Naive B cell (primary cell): ENCODE measurements around the gene ANAPC13. TPM values are rescaled to one million over a fixed set of nuclear protein-coding genes. Genes with fewer than 3 reads are reported as not detected.
A peak's percentile ranks its signal among the peaks of the same experiment; 100 is the strongest.

ENCODE experiments used
- ATAC-seq, 2 donors: fragments of 150-1000 bp; cut with Tn5 transposase; 2 replicates each; pipeline ENCODE4 v1.10.0; 2021; ENCODE audit warnings: low read depth in 2 of 2, mild to moderate bottlenecking in 2 of 2, moderate library complexity in 2 of 2
- DNase-seq: peaks from one replicate; pipeline ENCODE4 v3.0.0; 2022
- H3K27ac Mint-ChIP-seq, 6 donors: one replicate each; pipeline ENCODE4 v1.8.0; 2020 to 2022; ENCODE audit warnings: mild to moderate bottlenecking in 6 of 6, mixed read lengths in 6 of 6, moderate library complexity in 5 of 6, inconsistent platforms in 2 of 6
- H3K27me3 Mint-ChIP-seq, 3 donors: one replicate each; pipeline ENCODE4 v1.8.0; 2021 to 2022; ENCODE audit warnings: mixed read lengths in 3 of 3, mild to moderate bottlenecking in 1 of 3
- H3K36me3 Mint-ChIP-seq, 2 donors: one replicate each; pipeline ENCODE4 v1.8.0; 2020 to 2022; ENCODE audit warnings: mixed read lengths in 2 of 2, inconsistent platforms in 1 of 2, mild to moderate bottlenecking in 1 of 2
- H3K4me1 Mint-ChIP-seq, 3 donors: one replicate each; pipeline ENCODE4 v1.8.0; 2020 to 2022; ENCODE audit warnings: mixed read lengths in 3 of 3, inconsistent platforms in 1 of 3, mild to moderate bottlenecking in 1 of 3, moderate library complexity in 1 of 3
- H3K4me3 Mint-ChIP-seq, 8 donors: one replicate each; pipeline ENCODE4 v1.8.0; 2020 to 2022; ENCODE audit warnings: mild to moderate bottlenecking in 8 of 8, mixed read lengths in 8 of 8, moderate library complexity in 8 of 8, inconsistent platforms in 2 of 8
- H3K9me3 Mint-ChIP-seq, 7 donors: one replicate each; pipeline ENCODE4 v1.8.0; 2020 to 2022; ENCODE audit warnings: mixed read lengths in 7 of 7, mild to moderate bottlenecking in 5 of 7, inconsistent platforms in 2 of 7, moderate library complexity in 1 of 7
- polyA plus RNA-seq, 6 donors: library from polyadenylated mRNA; unstranded; fragments of 300-500 nt; fragmentation: Illumina TruSeq; gene quantifications; one replicate each; pipeline ENCODE4 v1.2.3, GENCODE V29; 2021; ENCODE audit warnings: low read depth in 6 of 6

The ANAPC13 gene, protein sequence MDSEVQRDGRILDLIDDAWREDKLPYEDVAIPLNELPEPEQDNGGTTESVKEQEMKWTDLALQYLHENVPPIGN
- polyA plus RNA-seq: 100 to 1,000 TPM in 1 of 6 donors, 10 to 100 TPM in 5; 60.4 to 112 (median 79.1) TPM

- no peaks in the 10 kb centered on the region for H3K27me3 Mint-ChIP-seq
- peak within 1 kb of the TSS; percentile 96 to 100 (median 100) for H3K4me3 Mint-ChIP-seq
- peak; percentile 83 to 84 for ATAC-seq
- H3K4me1 Mint-ChIP-seq: peaks cover 30 to 57% (median 52%) of the 10 kb centered on the region in 3 donors
- H3K36me3 Mint-ChIP-seq: peaks cover 0 to 23% of the 10 kb centered on the region in 2 donors
- DNase-seq: peak; percentile 95
- peak within 1 kb of the TSS; percentile 97 to 100 (median 99) for H3K27ac Mint-ChIP-seq
- peaks cover 0 to 3% (median 0%) of the 10 kb centered on the region in 7 donors for H3K9me3 Mint-ChIP-seq
Observed at GRCh38 chr3:134485718-134486576, at the start of gene ANAPC13, which contains the start of gene CEP63. Gene ANAPC13, minus strand, starts transcription at chr3:134485985. Its CDS starts 3,081 bp downstream, at chr3:134482904. Gene CEP63, plus strand, starts transcription at chr3:134486057. Its CDS starts 9,264 bp downstream, at chr3:134495321.

DNA sequence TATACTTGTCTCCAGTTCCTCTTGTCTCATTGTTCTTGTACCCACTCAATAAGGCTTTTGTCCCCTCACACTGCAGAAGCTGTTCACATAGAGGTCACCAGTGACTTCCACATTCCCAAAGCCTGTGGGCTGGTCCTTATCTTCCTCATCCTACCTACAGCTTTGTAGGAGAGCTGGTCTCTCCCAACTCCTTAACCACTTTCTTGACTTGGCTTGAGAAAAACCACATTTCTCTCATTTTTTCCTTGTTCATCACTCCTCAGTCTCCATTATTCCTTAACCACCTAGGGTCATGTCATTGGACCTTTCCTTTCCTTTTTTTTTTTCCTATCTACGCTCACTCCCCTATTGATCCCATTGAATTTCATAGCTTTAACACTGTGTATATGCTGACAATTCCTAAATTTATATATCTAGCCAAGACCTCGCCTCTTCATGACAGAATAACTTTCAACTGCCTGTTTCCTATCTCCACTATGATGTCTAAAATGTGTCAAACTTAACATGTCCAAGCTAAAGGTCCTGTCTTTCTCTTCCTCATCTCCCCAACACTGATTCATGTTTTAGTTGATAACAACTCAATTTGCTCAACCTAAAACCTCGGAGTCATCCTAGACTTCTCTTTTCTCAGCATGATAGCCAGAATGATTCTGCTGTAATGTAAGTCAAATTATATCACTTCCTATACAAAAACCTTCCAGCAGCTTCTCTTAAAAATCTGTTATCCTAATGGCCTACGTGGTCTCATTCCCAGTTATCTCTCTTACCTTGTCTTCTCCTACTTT, 49.6 kb upstream of the ANAPC13 start:
- no peaks in the 10 kb centered on the region for H3K9me3 Mint-ChIP-seq
- peaks cover 15 to 21% of the 10 kb centered on the region in 2 donors for H3K36me3 Mint-ChIP-seq
- DNase-seq (no peak), ATAC-seq (no peak)
- no peaks in the 10 kb centered on the region for H3K27me3 Mint-ChIP-seq
- H3K27ac Mint-ChIP-seq: no peak overlapping the region
- H3K4me1 Mint-ChIP-seq: peaks cover 0 to 2% (median 0%) of the 10 kb centered on the region in 3 donors
- no peak overlapping the region for H3K4me3 Mint-ChIP-seq

DNA sequence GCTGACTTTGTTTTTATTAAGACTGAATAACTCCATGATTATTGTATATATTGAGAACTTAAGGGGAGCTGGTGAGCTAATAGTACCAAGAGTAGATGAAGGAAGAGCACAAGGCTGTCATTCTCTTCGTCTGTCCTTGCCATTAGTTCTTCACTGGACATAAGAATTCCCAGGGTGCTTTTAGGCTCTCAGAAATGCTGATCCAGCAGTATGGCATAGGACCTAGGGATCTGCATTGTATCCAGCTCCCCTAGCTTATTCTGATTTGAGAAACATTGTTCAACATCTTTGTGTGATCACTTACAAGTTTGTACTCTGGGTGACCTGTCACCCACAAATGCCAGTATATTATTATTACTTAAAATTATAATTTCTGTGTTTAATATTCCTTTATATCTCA, 47.7 kb upstream of the ANAPC13 start:
- DNase-seq: no peak
- Mint-ChIP-seq H3K36me3 (peaks cover 14 to 15% of the 10 kb centered on the region in 2 donors), H3K4me1 (peaks cover 2 to 3% (median 2%) of the 10 kb centered on the region in 3 donors), H3K27ac (no peak overlapping the region), H3K4me3 (no peak overlapping the region), H3K27me3 (no peaks in the 10 kb centered on the region), H3K9me3 (no peaks in the 10 kb centered on the region)
- no peak for ATAC-seq

DNA sequence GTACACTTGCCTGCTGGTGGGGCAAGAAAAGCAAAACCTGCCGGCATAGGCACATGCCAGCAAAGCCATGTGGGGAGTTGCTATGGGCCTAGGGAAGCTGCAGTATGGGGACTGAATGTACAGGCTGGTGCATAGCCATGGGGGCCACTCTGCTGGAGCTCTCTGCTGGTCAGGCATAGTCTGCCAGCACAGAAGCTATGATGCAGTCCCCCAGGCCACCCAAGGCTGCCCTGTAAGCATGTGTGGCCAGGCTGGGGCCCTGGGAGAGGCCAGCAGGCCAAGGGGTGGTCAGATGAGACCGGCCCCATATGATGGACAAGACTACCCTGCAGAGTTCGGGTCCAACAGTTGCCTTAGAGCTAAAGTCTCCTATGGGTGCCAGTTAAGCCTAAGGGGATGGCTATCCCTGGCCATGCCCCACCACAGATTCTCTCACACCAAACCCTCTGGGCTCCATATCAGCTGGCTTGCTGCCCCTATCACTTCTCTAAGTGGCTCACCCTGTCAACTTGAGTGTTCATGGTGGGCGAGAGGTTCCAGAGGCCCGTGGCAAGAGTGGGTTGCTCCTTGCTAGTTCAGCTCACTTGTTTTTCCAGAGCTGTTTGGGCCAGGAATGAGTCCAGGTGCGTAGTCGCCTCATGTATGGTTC, 41.9 kb upstream of the ANAPC13 start:
- DNase-seq: no peak
- ATAC-seq: no peak
- H3K27ac Mint-ChIP-seq: no peak overlapping the region

DNA sequence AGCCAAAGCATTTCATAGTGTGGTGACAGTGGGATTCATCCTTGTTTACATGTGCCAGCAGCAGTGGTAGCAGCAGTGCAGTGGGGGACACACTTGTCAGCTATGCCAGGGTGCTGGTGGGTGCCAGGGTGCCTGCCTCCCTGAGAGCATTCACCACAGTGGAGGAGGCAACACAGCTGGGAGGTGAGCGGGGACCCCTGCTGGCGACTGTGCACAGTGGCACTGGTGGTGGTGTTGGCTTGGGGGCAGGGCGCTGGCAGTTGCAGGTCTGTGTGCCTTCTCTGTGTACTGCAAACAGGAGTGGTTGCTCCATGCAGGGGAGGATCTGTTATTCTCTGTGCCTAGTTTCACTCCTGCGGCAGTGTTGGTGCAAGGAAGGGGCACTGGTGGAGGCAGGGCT, 41.3 kb upstream of the ANAPC13 start:
- Mint-ChIP-seq H3K27me3 (no peaks in the 10 kb centered on the region), H3K9me3 (peaks cover 27 to 46% (median 42%) of the 10 kb centered on the region in 7 donors), H3K27ac (no peak overlapping the region), H3K36me3 (peaks cover 45 to 50% of the 10 kb centered on the region in 2 donors), H3K4me1 (peaks cover 6 to 24% (median 13%) of the 10 kb centered on the region in 3 donors), H3K4me3 (no peak overlapping the region)
- no peak for DNase-seq
- ATAC-seq: no peak

More for the DNA sequence above, 41.9 kb upstream of the ANAPC13 start:
- H3K36me3 Mint-ChIP-seq: peaks cover 39 to 44% of the 10 kb centered on the region in 2 donors
- peaks cover 20 to 39% (median 38%) of the 10 kb centered on the region in 7 donors for H3K9me3 Mint-ChIP-seq
- no peak overlapping the region for H3K4me3 Mint-ChIP-seq
- H3K4me1 Mint-ChIP-seq: peaks cover 6 to 24% (median 13%) of the 10 kb centered on the region in 3 donors
- no peaks in the 10 kb centered on the region for H3K27me3 Mint-ChIP-seq

DNA sequence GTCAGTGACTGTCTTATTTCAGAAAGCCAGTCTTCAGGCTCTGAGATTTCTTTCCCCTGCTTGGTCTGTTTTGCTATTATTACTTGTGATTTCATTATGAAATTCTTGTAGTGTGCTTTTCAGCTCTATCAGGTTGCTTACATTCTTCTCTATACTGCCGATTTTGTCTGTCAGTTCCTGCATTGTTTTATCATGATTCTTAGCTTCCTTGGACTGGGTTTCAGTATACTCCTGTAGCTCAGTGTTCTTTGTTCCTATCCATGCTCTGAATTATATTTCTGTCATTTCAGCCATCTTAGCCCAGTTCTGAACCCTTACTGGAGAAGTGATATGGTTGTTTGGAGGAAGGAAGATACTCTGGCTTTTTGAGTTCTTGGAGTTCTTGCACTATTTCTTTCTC, 40.5 kb upstream of the ANAPC13 start:
- Mint-ChIP-seq H3K27ac (no peak overlapping the region), H3K36me3 (peaks cover 49 to 56% of the 10 kb centered on the region in 2 donors)

DNA sequence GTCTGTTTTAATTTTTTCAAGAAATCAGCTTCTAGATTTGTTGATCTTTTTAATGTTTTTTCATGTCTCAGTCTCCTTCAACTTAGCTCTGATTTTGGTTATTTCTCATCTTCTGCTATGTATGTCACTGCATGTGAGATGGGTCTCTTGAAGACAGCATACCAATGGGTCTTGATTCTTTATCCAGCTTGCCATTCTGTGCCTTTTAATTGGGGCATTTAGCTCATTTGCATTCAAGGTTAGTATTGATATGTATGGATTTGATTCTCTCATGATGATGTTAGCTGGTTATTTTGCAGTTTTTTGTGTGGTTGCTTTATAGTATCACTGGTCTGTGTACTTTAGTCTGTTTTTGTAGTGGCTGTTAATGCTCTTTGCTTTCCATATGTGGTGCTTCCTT, 39.5 kb upstream of the ANAPC13 start:
- H3K27ac Mint-ChIP-seq: peak overlapping the region in 1 of 6 donors; percentile 75
- ATAC-seq: no peak
- DNase-seq: no peak
- peaks cover 6 to 24% (median 13%) of the 10 kb centered on the region in 3 donors for H3K4me1 Mint-ChIP-seq
- no peaks in the 10 kb centered on the region for H3K27me3 Mint-ChIP-seq
- peaks cover 54 to 61% of the 10 kb centered on the region in 2 donors for H3K36me3 Mint-ChIP-seq
- H3K9me3 Mint-ChIP-seq: peaks cover 30 to 60% (median 51%) of the 10 kb centered on the region in 7 donors
- H3K4me3 Mint-ChIP-seq: peak overlapping the region in 1 of 8 donors; percentile 36

More for the DNA sequence above, 40.5 kb upstream of the ANAPC13 start:
- Mint-ChIP-seq H3K9me3 (peaks cover 30 to 51% (median 46%) of the 10 kb centered on the region in 7 donors), H3K4me1 (peaks cover 6 to 24% (median 13%) of the 10 kb centered on the region in 3 donors), H3K4me3 (no peak overlapping the region), H3K27me3 (no peaks in the 10 kb centered on the region)
- ATAC-seq (no peak), DNase-seq (no peak)

- peaks cover 66 to 77% of the 10 kb centered on the region in 2 donors for H3K36me3 Mint-ChIP-seq
Observed at GRCh38 chr3:134522541-134522940, 36.8 kb upstream of the ANAPC13 start.

GRCh38 chr3:134517791-134518190, 32.0 kb upstream of the ANAPC13 start:
- H3K4me3 Mint-ChIP-seq: no peak overlapping the region

More at GRCh38 chr3:134522541-134522940, 36.8 kb upstream of the ANAPC13 start:
- Mint-ChIP-seq H3K4me1 (peaks cover 0 to 17% (median 6%) of the 10 kb centered on the region in 3 donors), H3K9me3 (peaks cover 34 to 72% (median 57%) of the 10 kb centered on the region in 7 donors), H3K27ac (no peak overlapping the region), H3K4me3 (no peak overlapping the region), H3K27me3 (no peaks in the 10 kb centered on the region)
- ATAC-seq: no peak
- no peak for DNase-seq

DNA sequence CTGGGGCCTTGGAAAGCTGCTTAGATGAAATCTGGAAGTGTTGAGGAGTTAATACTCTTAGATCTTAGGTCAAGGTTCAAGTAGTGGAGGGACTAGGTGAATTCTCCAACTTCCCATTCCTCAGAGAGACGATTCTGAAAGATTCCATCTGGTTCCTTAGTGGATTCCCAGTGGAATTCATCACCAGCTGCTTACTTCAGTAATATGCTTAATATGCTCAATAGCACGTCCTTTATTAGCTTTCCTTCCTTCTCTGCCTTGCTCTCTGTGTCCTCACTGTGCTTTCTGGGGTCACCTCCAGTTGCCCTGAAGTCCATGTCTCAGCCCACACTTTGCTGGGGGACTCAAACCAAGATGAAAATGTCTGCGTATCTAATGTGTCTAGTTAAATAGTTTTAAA, 31.1 kb upstream of the ANAPC13 start:
- peaks cover 0 to 7% (median 2%) of the 10 kb centered on the region in 3 donors for H3K4me1 Mint-ChIP-seq
- H3K9me3 Mint-ChIP-seq: peaks cover 4 to 26% (median 14%) of the 10 kb centered on the region in 7 donors
- H3K27me3 Mint-ChIP-seq: no peaks in the 10 kb centered on the region
- DNase-seq: no peak
- peak overlapping the region in 1 of 6 donors; percentile 33 for H3K27ac Mint-ChIP-seq
- peaks cover 35 to 43% of the 10 kb centered on the region in 2 donors for H3K36me3 Mint-ChIP-seq
- H3K4me3 Mint-ChIP-seq: no peak overlapping the region
- no peak for ATAC-seq

More at GRCh38 chr3:134517791-134518190, 32.0 kb upstream of the ANAPC13 start:
- H3K27me3 Mint-ChIP-seq: no peaks in the 10 kb centered on the region
- ATAC-seq (no peak), DNase-seq (no peak)
- H3K4me1 Mint-ChIP-seq: peaks cover 0 to 7% (median 2%) of the 10 kb centered on the region in 3 donors
- H3K27ac Mint-ChIP-seq: peak overlapping the region in 1 of 6 donors; percentile 25
- H3K9me3 Mint-ChIP-seq: peaks cover 10 to 34% (median 22%) of the 10 kb centered on the region in 7 donors
- H3K36me3 Mint-ChIP-seq: peaks cover 44 to 51% of the 10 kb centered on the region in 2 donors

- H3K36me3 Mint-ChIP-seq: peaks cover 48 to 53% of the 10 kb centered on the region in 2 donors
- peak; percentile 18 to 48 for ATAC-seq
- H3K27me3 Mint-ChIP-seq: no peaks in the 10 kb centered on the region
- peak overlapping the region in 2 of 8 donors; percentile 38 to 54 for H3K4me3 Mint-ChIP-seq
- DNase-seq: no peak
- H3K27ac Mint-ChIP-seq: peak overlapping the region in 5 of 6 donors; percentile 58 to 85 (median 67)
- H3K4me1 Mint-ChIP-seq: peaks cover 7 to 16% (median 11%) of the 10 kb centered on the region in 3 donors
- peaks cover 4 to 21% (median 12%) of the 10 kb centered on the region in 7 donors for H3K9me3 Mint-ChIP-seq
Observed at GRCh38 chr3:134511500-134511899, 25.7 kb upstream of the ANAPC13 start.

- ATAC-seq: no peak
- Mint-ChIP-seq H3K4me3 (no peak overlapping the region), H3K36me3 (peaks cover 70 to 76% of the 10 kb centered on the region in 2 donors), H3K27ac (no peak overlapping the region), H3K4me1 (peaks cover 14 to 42% (median 20%) of the 10 kb centered on the region in 3 donors), H3K27me3 (no peaks in the 10 kb centered on the region), H3K9me3 (peaks cover 11 to 58% (median 42%) of the 10 kb centered on the region in 7 donors)
- no peak for DNase-seq
Observed at GRCh38 chr3:134505485-134505884, 19.7 kb upstream of the ANAPC13 start.
